ENCODE data around the gene ZFP30. TPM values are rescaled to one million over a fixed set of nuclear protein-coding genes. Genes with fewer than 3 reads are reported as not detected.
A peak's percentile ranks its signal among the peaks of the same experiment; 100 is the strongest.

The ZFP30 gene
- total RNA-seq, 1 experiment from 2014 or later, result 4.7 TPM

- Histone ChIP-seq H3K27ac (ENCODE audit: low read depth, low read length) (no peak overlapping the region), H3K4me1 (ENCODE audit: control insufficient read depth in 1 of 2, insufficient read depth in 2 of 2, low read length in 2 of 2) (peaks cover 2 to 12% of the 10 kb centered on the region in 2 experiments; a peak in 2 of 4 replicates), H3K4me2 (ENCODE audit: low read length) (peak overlapping the region; percentile 80), H3K9ac (ENCODE audit: low read length) (peak overlapping the region; percentile 68), H3K79me2 (ENCODE audit: insufficient read depth, low read length) (peaks cover 3% of the 10 kb centered on the region; the same call in 1 of the 2 replicates), H3K4me3 (replicated peaks in 1 of 2; ENCODE audit: low read depth in 1 of 2, low read length in 2 of 2) (peak overlapping the region; percentile 61 to 70), H3K27me3 (ENCODE audit: insufficient read depth, low read length) (no peaks in the 10 kb centered on the region), H4K20me1 (ENCODE audit: insufficient read depth) (no peaks in the 10 kb centered on the region), H2AFZ (ENCODE audit: low read depth, low read length, poor library complexity, severe bottlenecking) (no peak overlapping the region), H3K9me3 (ENCODE audit: control insufficient read depth in 1 of 2, insufficient read depth in 1 of 2, low read depth in 1 of 2, low read length in 2 of 2) (peaks cover 6 to 8% of the 10 kb centered on the region in 2 experiments; a peak in 2 of 4 replicates), H3K36me3 (ENCODE audit: control insufficient read depth in 1 of 2, insufficient read depth in 2 of 2, low read length in 2 of 2) (no peaks in the 10 kb centered on the region), H3K9me2 (ENCODE audit: insufficient read depth) (no peaks in the 10 kb centered on the region)
- RAD21 ChIA-PET (ENCODE audit: low non-redundant PET in 1 of 2, low total read pairs in 2 of 2, uncharacterized antibody in 2 of 2, unreplicated experiment in 2 of 2), result no interaction called here
- DNase-seq (ENCODE audit: low read depth, low spot score), result no peak
- intact Hi-C loops (cut with micrococcal nuclease), result no loop called here
- TF ChIP-seq FOSL1 (IDR thresholded peaks at IDR 0.05; ENCODE audit: low read depth) (no peak), CEBPB (IDR thresholded peaks at IDR 0.05; ENCODE audit: low read depth) (no peak), SRF (IDR thresholded peaks at IDR 0.05; ENCODE audit: low read depth) (no peak), ELF1 (IDR thresholded peaks at IDR 0.05; ENCODE audit: borderline replicate concordance, low read depth) (no peak), SP1 (IDR thresholded peaks at IDR 0.05; ENCODE audit: low read depth) (no peak), ZNF274 (IDR thresholded peaks at IDR 0.05; ENCODE audit: low read depth, low read length) (no peak), ZBTB33 (IDR thresholded peaks at IDR 0.05; ENCODE audit: extremely low read depth, insufficient replicate concordance, low read length) (no peak), POLR2A (IDR thresholded peaks at IDR 0.05; ENCODE audit: borderline replicate concordance, extremely low read depth, insufficient read depth, insufficient read length) (no peak), YY1 (IDR thresholded peaks at IDR 0.05; ENCODE audit: extremely low read depth, insufficient replicate concordance, low read depth, low read length) (no peak), EZH2 (IDR thresholded peaks at IDR 0.05) (no peak), SIN3A (IDR thresholded peaks at IDR 0.05; ENCODE audit: low read depth) (no peak), EGR1 (IDR thresholded peaks at IDR 0.05; ENCODE audit: low read depth) (no peak), EZH2phosphoT487 (IDR thresholded peaks at IDR 0.05; ENCODE audit: borderline replicate concordance) (no peak), ZFX (IDR thresholded peaks at IDR 0.05) (no peak), ATF3 (IDR thresholded peaks at IDR 0.05) (no peak)
- CTCF ChIA-PET, result no interaction called here
- no TSS peak for BruUV-seq (replicated peaks)
- POLR2A ChIA-PET, result no interaction called here
- ATAC-seq, result no peak
Observed at GRCh38 chr19:37654118-37654517, 1.1 kb downstream of the ZFP30 start.

All from HCT116 (cell line).